Smooth muscle cell (in vitro differentiated cells): ENCODE measurements around the gene GRM4. TPM values are rescaled to one million over a fixed set of nuclear protein-coding genes. Genes with fewer than 3 reads are reported as not detected.

ENCODE experiments used
- DNase-seq: peaks from one replicate; lab custom pipeline; 2025; ENCODE audit not compliant: unreplicated experiment; lab: John Stamatoyannopoulos, UW
- H2AFZ ChIP-seq: fragments of 200-600 bp; sonication (generic); 2 replicates; pipeline ENCODE4 v1.6.0; 2016; ENCODE audit warnings: antibody characterized with exemption, low read depth, mild to moderate bottlenecking
- H3F3A ChIP-seq: fragments of 200-600 bp; sonication (generic); 2 replicates; pipeline ENCODE4 v1.6.0; 2017; ENCODE audit warnings: antibody characterized with exemption, low read depth
- H3K27ac ChIP-seq: fragments of 200-600 bp; sonication (generic); 2 replicates; pipeline ENCODE4 v1.5.1; 2016; ENCODE audit warnings: low read depth, mild to moderate bottlenecking
- H3K27me3 ChIP-seq: fragments of 200-600 bp; sonication (generic); 2 replicates; pipeline ENCODE4 v1.6.1; 2016; ENCODE audit warnings: low read depth, mild to moderate bottlenecking
- H3K36me3 ChIP-seq: fragments of 200-600 bp; sonication (generic); 2 replicates; pipeline ENCODE4 v1.5.1; 2016; ENCODE audit warnings: low read depth
- H3K4me1 ChIP-seq: fragments of 200-600 bp; sonication (generic); 2 replicates; pipeline ENCODE4 v1.5.1; 2016; ENCODE audit warnings: low read depth
- H3K4me2 ChIP-seq: fragments of 200-600 bp; sonication (generic); 2 replicates; pipeline ENCODE4 v1.6.0; 2016; ENCODE audit warnings: mild to moderate bottlenecking
- H3K4me3 ChIP-seq: fragments of 200-600 bp; sonication (generic); 2 replicates; pipeline ENCODE4 v1.5.1; 2016; ENCODE audit warnings: mild to moderate bottlenecking
- H3K79me2 ChIP-seq: fragments of 200-600 bp; sonication (generic); 2 replicates; pipeline ENCODE4 v1.6.0; 2016; ENCODE audit warnings: low read depth, mild to moderate bottlenecking
- H3K9ac ChIP-seq: fragments of 200-600 bp; sonication (generic); 2 replicates; pipeline ENCODE4 v1.6.0; 2016; ENCODE audit warnings: low read depth
- H3K9me3 ChIP-seq: fragments of 200-600 bp; sonication (generic); replicated peaks from 2 replicates; pipeline ENCODE4 v1.5.1; 2016; ENCODE audit warnings: low read depth
- H4K20me1 ChIP-seq: fragments of 200-600 bp; sonication (generic); 2 replicates; pipeline ENCODE4 v1.6.0; 2016; ENCODE audit warnings: low read depth
- CTCF ChIP-seq: fragments of 200-600 bp; sonication (generic); IDR thresholded peaks from 2 replicates; pipeline ENCODE4 v1.5.1; 2017; ENCODE audit warnings: borderline replicate concordance, mild to moderate bottlenecking, antibody characterized with exemption; ENCODE audit not compliant: insufficient read depth, poor library complexity, severe bottlenecking
- WGBS: methylation state at CpG from one replicate; pipeline ENCODE4 v1.1.7; 2016; ENCODE audit warnings: low lambda C conversion rate; 5-methylcytosine and 5-hydroxymethylcytosine counted together
- polyA plus RNA-seq: library from polyadenylated mRNA; unstranded; fragments of >200 nt; fragmentation: Nextera tagmentation; extraction: Ambion mirVana; gene quantifications from 2 replicates; pipeline ENCODE4 v1.2.1, GENCODE V29; 2016
- total RNA-seq: library from RNA; depleted of rRNA; stranded (reverse); fragments of >200 nt; gene quantifications from 2 replicates; pipeline ENCODE4 v1.2.3, GENCODE V29; 2014

The GRM4 gene
- total and polyA plus RNA-seq, 2 experiments from 2014 or later: 0.21 TPM; not detected in 1

DNA sequence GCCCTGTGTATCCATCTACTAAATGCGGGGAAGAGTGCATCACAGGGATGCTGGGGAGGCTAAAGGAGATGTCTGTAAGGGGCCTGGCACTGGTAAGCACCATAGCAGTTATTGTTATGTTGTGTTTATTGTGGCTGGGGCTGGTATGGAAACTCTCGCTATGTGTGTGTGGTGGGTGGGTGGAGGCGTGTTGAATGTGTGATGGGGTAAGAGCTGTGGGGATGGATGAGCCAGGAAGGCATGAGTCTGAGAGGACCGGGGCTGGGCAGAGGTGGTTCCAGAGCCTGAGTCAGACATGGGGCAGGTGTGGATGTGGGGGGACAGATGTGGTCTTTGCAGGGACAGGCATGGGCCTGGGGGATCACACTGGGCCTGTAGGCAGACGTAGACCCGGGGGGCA is 88.1 kb downstream of the GRM4 start:
- Histone ChIP-seq H3K9me3 (no peaks in the 10 kb centered on the region), H4K20me1 (no peaks in the 10 kb centered on the region), H3K79me2 (no peaks in the 10 kb centered on the region), H2AFZ (no peak overlapping the region), H3K27ac (no peak overlapping the region), H3K4me2 (no peak overlapping the region), H3K36me3 (no peaks in the 10 kb centered on the region), H3K4me3 (no peak overlapping the region), H3K4me1 (no peaks in the 10 kb centered on the region), H3F3A (no peaks in the 10 kb centered on the region), H3K9ac (no peak overlapping the region), H3K27me3 (no peaks in the 10 kb centered on the region)
- no peak for TF ChIP-seq CTCF
- WGBS: 88% methylated on average over 6 of the region's 6 CpGs
- no peak for DNase-seq

DNA sequence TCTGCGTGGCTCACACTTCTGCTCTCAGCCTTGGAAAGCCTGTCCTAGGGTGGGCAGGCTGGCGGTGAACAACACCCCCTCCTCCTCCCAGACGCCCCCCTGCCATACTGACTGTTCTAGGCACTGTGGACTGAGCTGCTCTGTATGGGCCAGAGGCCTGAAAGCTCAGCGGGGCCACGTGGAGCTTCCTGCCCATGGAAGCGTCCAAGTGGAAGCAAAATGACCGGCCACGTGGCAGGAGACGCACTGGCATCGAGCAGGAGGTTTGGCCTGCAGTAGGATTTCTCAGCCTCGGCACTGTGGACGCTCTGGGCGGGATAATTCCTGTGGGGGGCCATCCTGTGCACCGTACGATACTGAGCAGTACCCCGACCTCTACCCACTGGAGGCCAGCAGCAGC is 88.7 kb downstream of the GRM4 start:
- Histone ChIP-seq H3K4me1 (no peaks in the 10 kb centered on the region), H3K36me3 (no peaks in the 10 kb centered on the region), H3K9ac (no peak overlapping the region), H3K4me3 (no peak overlapping the region), H3K27ac (no peak overlapping the region), H3K79me2 (no peaks in the 10 kb centered on the region), H3K4me2 (no peak overlapping the region), H3K27me3 (no peaks in the 10 kb centered on the region), H4K20me1 (no peaks in the 10 kb centered on the region), H3F3A (no peaks in the 10 kb centered on the region), H2AFZ (no peak overlapping the region), H3K9me3 (no peaks in the 10 kb centered on the region)
- no peak for DNase-seq
- WGBS: 94% methylated on average over 16 of the region's 16 CpGs
- no peak for TF ChIP-seq CTCF

DNA sequence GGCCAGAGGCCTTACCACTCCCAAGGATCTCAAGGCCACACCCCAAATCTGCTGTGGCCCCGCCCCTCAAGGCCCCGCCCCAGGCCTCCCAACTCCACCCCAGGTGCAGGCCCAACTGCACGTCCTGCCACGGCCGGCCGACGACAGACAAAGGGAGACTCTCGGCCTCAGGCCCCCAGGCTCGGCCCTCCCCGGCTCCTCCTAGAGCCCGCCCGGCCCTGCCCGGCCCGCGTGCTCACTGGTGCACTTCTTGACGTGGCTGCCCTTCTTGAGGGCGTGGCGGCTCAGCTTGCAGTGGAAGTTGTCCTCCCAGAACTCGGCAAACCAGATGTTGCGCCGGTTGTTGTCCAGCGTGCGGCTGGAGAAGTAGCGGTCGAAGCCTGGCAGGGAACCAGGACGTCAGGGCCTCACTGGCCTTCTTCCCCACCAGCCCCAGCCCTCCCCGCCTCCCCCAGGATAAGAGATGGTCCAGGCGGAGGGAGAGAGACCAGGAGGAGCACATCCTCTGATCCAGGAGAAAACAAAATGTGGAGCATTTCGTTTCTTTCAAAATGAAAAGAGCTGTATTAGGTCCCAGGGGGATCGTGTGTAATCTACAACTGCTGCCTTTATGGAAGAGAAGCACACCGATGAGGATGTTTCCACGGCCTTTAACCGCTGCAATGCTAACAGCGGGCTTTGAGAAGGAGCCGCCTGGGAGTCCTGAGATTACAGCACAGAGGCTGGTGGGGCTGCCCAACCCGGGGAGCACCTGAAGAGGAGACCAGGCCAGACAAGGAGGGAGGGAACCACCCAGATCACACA is 89.4 kb downstream of the GRM4 start:
- Histone ChIP-seq H2AFZ (no peak overlapping the region), H3K79me2 (no peaks in the 10 kb centered on the region), H3K9me3 (no peaks in the 10 kb centered on the region), H3K4me1 (no peaks in the 10 kb centered on the region), H3K9ac (no peak overlapping the region), H3F3A (no peaks in the 10 kb centered on the region), H3K27me3 (no peaks in the 10 kb centered on the region), H3K4me3 (no peak overlapping the region), H3K27ac (no peak overlapping the region), H4K20me1 (no peaks in the 10 kb centered on the region), H3K36me3 (no peaks in the 10 kb centered on the region), H3K4me2 (no peak overlapping the region)
- WGBS: 67% methylated on average over 31 of the region's 36 CpGs
- no peak for DNase-seq
- no peak for TF ChIP-seq CTCF
